ENCODE results near the gene YDJC. TPM values are rescaled to one million over a fixed set of nuclear protein-coding genes. Genes with fewer than 3 reads are reported as not detected.
"Not testable (repeated sequence)": the region's sequence is repeated elsewhere in the genome, so short reads cannot be mapped to it uniquely, and the experiment has no call there.

YDJC gene
- total RNA-seq, 1 donor: 25.0 TPM

DNA sequence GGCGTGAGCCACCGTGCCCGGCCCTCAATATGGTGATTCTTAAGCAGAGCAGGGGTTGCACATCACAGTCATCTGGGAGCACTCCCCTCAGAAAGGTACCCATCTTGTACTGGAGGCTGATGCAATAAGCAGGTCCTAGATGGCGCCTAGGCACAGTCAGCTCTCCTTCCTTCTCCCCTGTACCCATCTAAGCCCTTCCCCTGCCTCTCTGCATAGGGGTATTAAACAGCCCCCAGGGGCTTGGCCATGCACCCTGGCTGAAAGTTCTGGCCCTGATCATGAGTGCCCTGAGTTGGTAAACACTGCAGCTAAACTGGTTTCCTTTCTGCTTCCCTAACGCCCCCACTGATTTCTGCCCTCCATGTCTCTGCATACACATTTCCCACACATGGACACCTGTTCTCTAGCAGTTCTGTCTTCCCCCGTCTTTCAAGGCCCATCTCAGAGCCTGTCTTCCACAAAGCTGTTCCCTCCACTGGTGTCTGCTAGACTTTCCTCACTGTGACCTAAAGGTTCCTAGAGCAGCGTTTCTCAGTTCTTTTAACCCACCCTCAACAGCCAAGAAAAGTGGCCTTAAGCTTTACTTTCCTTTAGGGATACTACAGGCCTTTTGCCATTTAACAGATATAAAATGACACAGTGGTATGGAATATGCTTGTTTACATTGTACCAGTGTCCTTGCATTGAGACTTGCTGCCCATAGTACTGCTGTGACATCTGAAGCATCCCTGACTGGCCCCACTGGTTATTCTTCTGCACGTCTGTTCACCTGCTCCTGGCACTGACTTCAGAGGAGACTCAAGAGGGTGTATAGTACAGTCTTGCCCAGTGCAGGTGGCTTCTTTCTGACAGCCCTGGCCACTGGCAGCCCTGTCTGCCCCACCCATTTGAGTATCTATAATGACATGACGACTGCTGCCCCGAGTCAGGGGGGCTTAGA, 46.8 kb downstream of the YDJC start:
- H4K20me1 ChIP-seq (ENCODE audit: insufficient read depth, low read length): peaks cover 74% of the 10 kb centered on the region
- H3K27ac ChIP-seq (ENCODE audit: low read depth, low read length): no peak overlapping the region
- H3K4me2 ChIP-seq (ENCODE audit: insufficient read depth, low read length): no peak overlapping the region
- H3K36me3 ChIP-seq (ENCODE audit: insufficient read depth, low read length): no peaks in the 10 kb centered on the region
- H3K4me1 ChIP-seq (ENCODE audit: insufficient read depth, low read length): peaks cover 10% of the 10 kb centered on the region
- no peak for DNase-seq (ENCODE audit: insufficient read length, low spot score, missing footprints)
- H3K9me3 ChIP-seq (ENCODE audit: low read depth, low read length): no peaks in the 10 kb centered on the region
- no peak overlapping the region for H2AFZ ChIP-seq (ENCODE audit: low read length)
- H3K27me3 ChIP-seq (ENCODE audit: insufficient read depth, low read length): no peaks in the 10 kb centered on the region
- H3K4me3 ChIP-seq (ENCODE audit: insufficient read depth, low read length): no peak overlapping the region
- H3K79me2 ChIP-seq (ENCODE audit: insufficient read depth, low read length): peaks cover 98% of the 10 kb centered on the region
- no peak for TF ChIP-seq CTCF (IDR thresholded peaks at IDR 0.05; ENCODE audit: extremely low read depth, low read depth, low read length)

DNA sequence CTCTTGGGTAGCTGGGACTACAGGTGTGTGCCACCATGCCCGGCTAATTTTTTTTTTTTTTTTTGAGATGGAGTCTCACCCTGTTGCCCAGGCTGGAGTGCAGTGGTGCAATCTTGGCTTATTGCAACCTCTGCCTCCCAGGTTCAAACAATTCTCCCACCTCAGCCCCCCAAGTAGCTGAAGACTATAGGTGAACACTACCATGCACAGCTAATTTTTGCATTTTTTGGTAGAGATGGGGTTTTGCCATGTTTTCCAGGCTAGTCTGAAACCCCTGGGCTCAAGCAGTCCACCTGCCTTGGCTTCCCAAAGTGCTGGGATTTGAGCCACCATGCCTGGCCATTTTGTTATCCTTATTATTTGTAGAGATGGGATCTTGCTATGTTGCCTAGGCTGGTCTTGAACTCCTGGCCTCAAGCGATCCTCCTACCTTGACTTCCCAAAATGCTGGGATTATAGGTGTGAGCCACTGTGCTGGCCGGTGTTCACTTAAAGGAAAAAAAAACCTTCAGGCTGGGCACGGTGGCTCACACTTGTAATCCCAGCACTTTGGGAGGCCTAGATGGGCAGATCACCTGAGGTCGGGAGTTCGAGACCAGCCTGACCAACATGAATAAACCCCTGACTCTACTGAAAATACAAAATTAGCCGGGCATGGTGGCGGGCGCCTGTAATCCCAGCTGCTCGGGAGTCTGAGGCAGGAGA, 48.7 kb downstream of the YDJC start:
- not testable (repeated sequence) for H3K27ac ChIP-seq (ENCODE audit: low read depth, low read length); H3K27me3 ChIP-seq (ENCODE audit: insufficient read depth, low read length); H3K4me2 ChIP-seq (ENCODE audit: insufficient read depth, low read length); H3K9me3 ChIP-seq (ENCODE audit: low read depth, low read length); DNase-seq (ENCODE audit: insufficient read length, low spot score, missing footprints); H3K36me3 ChIP-seq (ENCODE audit: insufficient read depth, low read length); H3K4me3 ChIP-seq (ENCODE audit: insufficient read depth, low read length); H3K4me1 ChIP-seq (ENCODE audit: insufficient read depth, low read length); H2AFZ ChIP-seq (ENCODE audit: low read length)
- peaks cover 76% of the 10 kb centered on the region for H4K20me1 ChIP-seq (ENCODE audit: insufficient read depth, low read length)
- peaks cover 97% of the 10 kb centered on the region for H3K79me2 ChIP-seq (ENCODE audit: insufficient read depth, low read length)

DNA sequence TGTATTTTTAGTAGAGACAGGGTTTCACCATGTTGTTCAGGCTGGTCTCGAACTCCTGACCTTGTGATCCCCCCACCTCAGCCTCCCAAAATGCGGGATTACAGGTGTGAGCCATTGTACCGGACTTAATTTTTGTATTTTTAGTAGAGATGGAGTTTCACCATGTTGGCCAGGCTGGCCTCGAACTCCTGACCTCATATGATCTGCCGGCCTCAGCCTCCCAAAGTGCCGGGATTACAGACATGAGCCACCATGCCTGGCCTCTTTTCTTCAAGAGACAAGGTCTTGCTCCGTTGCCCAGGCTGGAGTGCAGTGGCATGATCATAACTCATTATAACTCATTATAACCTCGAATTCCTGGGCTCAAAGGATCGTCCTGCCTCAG, 49.2 kb downstream of the YDJC start:
- peaks cover 75% of the 10 kb centered on the region for H4K20me1 ChIP-seq (ENCODE audit: insufficient read depth, low read length)
- not testable (repeated sequence) for H3K36me3 ChIP-seq (ENCODE audit: insufficient read depth, low read length); H3K27me3 ChIP-seq (ENCODE audit: insufficient read depth, low read length); H2AFZ ChIP-seq (ENCODE audit: low read length); H3K4me2 ChIP-seq (ENCODE audit: insufficient read depth, low read length); H3K27ac ChIP-seq (ENCODE audit: low read depth, low read length); H3K4me3 ChIP-seq (ENCODE audit: insufficient read depth, low read length); DNase-seq (ENCODE audit: insufficient read length, low spot score, missing footprints); H3K4me1 ChIP-seq (ENCODE audit: insufficient read depth, low read length); H3K9me3 ChIP-seq (ENCODE audit: low read depth, low read length)
- H3K79me2 ChIP-seq (ENCODE audit: insufficient read depth, low read length): peaks cover 97% of the 10 kb centered on the region

DNA sequence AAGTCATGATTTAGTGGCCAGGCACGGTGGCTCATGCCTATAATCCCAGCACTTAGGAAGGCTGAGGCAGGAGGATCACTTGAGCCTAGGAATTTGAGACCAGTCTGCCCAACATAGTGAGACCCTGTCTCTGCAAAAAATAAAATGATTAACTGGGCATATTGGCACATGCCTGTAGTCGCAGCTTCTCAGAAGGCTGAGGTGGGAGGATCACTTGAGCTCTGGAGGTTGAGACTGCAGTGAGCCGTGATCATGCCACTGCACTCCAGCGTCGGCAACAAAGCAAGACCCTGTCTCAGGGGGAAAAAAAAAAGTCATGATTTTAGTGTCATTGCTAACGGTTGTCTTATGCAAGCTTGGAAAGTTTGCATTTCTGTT, 50.4 kb downstream of the YDJC start:
- no peak overlapping the region for H3K4me2 ChIP-seq (ENCODE audit: insufficient read depth, low read length)
- no peak for TF ChIP-seq CTCF (IDR thresholded peaks at IDR 0.05; ENCODE audit: extremely low read depth, low read depth, low read length)
- no peaks in the 10 kb centered on the region for H3K9me3 ChIP-seq (ENCODE audit: low read depth, low read length)
- DNase-seq (ENCODE audit: insufficient read length, low spot score, missing footprints): no peak
- H4K20me1 ChIP-seq (ENCODE audit: insufficient read depth, low read length): peaks cover 70% of the 10 kb centered on the region
- no peaks in the 10 kb centered on the region for H3K36me3 ChIP-seq (ENCODE audit: insufficient read depth, low read length)
- H3K79me2 ChIP-seq (ENCODE audit: insufficient read depth, low read length): peaks cover 97% of the 10 kb centered on the region
- peaks cover 9% of the 10 kb centered on the region for H3K4me1 ChIP-seq (ENCODE audit: insufficient read depth, low read length)
- H3K27ac ChIP-seq (ENCODE audit: low read depth, low read length): no peak overlapping the region
- H3K27me3 ChIP-seq (ENCODE audit: insufficient read depth, low read length): no peaks in the 10 kb centered on the region
- H3K4me3 ChIP-seq (ENCODE audit: insufficient read depth, low read length): no peak overlapping the region
- H2AFZ ChIP-seq (ENCODE audit: low read length): no peak overlapping the region

Small RNA genes lying within 50 kb of the gene (small RNA-seq; reads per million reads assigned to genes)
- 4.2 reads per million, percentile 84 among the genes with 10 or more reads in this experiment for gene MIR301B

Other genes starting within 250 kb of the YDJC start
- 0.29 TPM in 1 of 2 replicates, not detected in the other for gene RIMBP3B, start 246.3 kb downstream of the YDJC start, total RNA-seq
- gene HIC2, start 212.7 kb downstream of the YDJC start, total RNA-seq: 1.4 and 2.1 TPM in 2 replicates
- gene TMEM191C, start 162.6 kb downstream of the YDJC start, total RNA-seq: 0.59 and 0.72 TPM in 2 replicates
- 0.29 and 0.36 TPM in 2 replicates for gene RIMBP3C, start 78.6 kb downstream of the YDJC start, total RNA-seq
- 40.2 and 40.4 TPM in 2 replicates for gene UBE2L3, start 62.3 kb downstream of the YDJC start, total RNA-seq
- gene CCDC116, start 2.7 kb upstream of the YDJC start, total RNA-seq: 0.29 and 0.36 TPM in 2 replicates
- gene SDF2L1, start 12.3 kb upstream of the YDJC start, total RNA-seq: 10.5 and 13.3 TPM in 2 replicates
- 25.3 and 29.2 TPM in 2 replicates for gene PPIL2, start 36.0 kb upstream of the YDJC start, total RNA-seq
- 1.8 and 2.2 TPM in 2 replicates for gene YPEL1, start 105.8 kb upstream of the YDJC start, total RNA-seq
- gene MAPK1, start 237.6 kb upstream of the YDJC start, total RNA-seq: 46.3 and 61.6 TPM in 2 replicates